ENCODE measurements around the gene RTCA. TPM values are rescaled to one million over a fixed set of nuclear protein-coding genes. Genes with fewer than 3 reads are reported as not detected.

Gene RTCA
- total and polyA plus RNA-seq, 2 experiments from 2014 or later, result 37.2 to 38.9 TPM

DNA sequence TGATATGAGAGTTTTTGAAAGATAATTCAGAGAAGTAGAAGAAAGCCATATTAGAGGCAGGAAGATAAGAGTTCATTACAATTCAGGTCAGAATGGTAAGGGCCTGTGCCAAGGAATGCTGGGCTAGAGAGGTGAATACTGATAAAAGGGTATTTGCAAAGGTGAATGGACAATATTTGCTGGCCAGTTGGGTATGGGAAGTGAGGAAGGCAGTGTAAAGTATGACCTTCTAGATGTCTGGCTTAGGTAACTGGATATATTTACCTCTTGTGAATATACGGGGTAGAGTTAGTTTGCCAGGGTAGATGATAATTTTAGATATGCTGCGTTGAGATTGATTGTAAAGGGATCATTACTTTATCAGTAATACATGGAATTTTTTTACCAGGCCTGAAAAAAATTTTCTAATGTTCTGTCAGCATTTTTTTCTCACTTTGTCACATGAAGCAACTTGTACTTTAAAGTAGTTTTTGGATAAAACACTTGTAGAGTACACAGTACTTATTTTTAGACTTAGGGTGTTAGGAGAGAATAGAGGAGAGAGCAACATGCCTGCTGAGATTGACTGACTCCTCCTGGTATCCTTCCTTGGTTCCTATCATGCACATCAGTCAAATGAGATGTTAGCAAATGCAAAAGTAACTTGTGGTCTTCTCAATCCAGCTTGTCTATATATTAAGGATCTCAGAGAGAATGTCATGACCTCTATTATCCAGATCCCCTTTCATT is 14.1 kb downstream of the RTCA start:
- no peaks in the 10 kb centered on the region for H3K27me3 ChIP-seq
- H3K4me3 ChIP-seq, result no peak overlapping the region
- H4K20me1 ChIP-seq (ENCODE audit: insufficient read depth, poor library complexity, severe bottlenecking), result peaks cover 2% of the 10 kb centered on the region
- WGBS (ENCODE audit: low lambda C conversion rate, missing lambda C conversion rate), result 93% methylated on average over 2 of the region's 2 CpGs
- H3K9me2 ChIP-seq (replicated peaks; ENCODE audit: insufficient read depth), result no peaks in the 10 kb centered on the region
- no peaks in the 10 kb centered on the region for H3K9me3 ChIP-seq (ENCODE audit: low read depth)
- no peak overlapping the region for H2AFZ ChIP-seq
- no peak for DNase-seq (ENCODE audit: low spot score)
- H3K4me1 ChIP-seq (ENCODE audit: insufficient read depth), result no peaks in the 10 kb centered on the region
- H3K4me2 ChIP-seq, result no peak overlapping the region
- TF ChIP-seq EZH2phosphoT487 (IDR thresholded peaks at IDR 0.05; ENCODE audit: low read depth, severe bottlenecking, unreplicated experiment), result no peak
- no peak for TF ChIP-seq CTCF (IDR thresholded peaks at IDR 0.05; ENCODE audit: poor library complexity)
- no peak for TF ChIP-seq EZH2 (IDR thresholded peaks at IDR 0.05; ENCODE audit: borderline replicate concordance)
- no peak overlapping the region for H3K27ac ChIP-seq
- peaks cover under 1% of the 10 kb centered on the region for H3K36me3 ChIP-seq (replicated peaks; ENCODE audit: insufficient read depth, low read depth)
- H3K79me2 ChIP-seq, result no peaks in the 10 kb centered on the region

GRCh38 chr1:100284591-100284990 is 18.6 kb downstream of the RTCA start:
- no peak for DNase-seq (ENCODE audit: low spot score)

DNA sequence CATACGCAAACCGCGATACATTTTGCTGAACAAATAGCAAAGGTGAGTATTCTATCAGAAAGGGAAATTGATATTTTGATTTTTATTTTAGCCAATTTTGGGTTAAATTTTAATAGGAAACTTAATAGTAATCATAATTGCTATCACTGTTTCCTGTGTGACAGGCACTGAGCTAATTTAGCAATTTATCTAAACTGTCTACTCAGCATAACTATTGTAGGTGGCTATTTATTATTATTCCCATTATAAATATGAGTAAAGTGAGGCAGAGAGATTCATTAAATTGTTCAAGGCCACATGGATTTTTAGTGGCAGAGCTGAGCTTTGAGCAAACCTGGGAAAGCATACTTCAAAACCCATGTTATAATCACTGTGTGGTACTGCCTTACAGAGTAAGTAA is 21.1 kb downstream of the RTCA start:
- Histone ChIP-seq H2AFZ (no peak overlapping the region), H3K36me3 (replicated peaks; ENCODE audit: insufficient read depth, low read depth) (peaks cover 6% of the 10 kb centered on the region)
- DNase-seq (ENCODE audit: low spot score), result no peak

More at GRCh38 chr1:100284591-100284990, 18.6 kb downstream of the RTCA start:
- 97% methylated on average over 5 of the region's 5 CpGs for WGBS (ENCODE audit: low lambda C conversion rate, missing lambda C conversion rate)
- Histone ChIP-seq H3K27me3 (no peaks in the 10 kb centered on the region), H3K4me3 (no peak overlapping the region), H2AFZ (no peak overlapping the region), H3K36me3 (replicated peaks; ENCODE audit: insufficient read depth, low read depth) (peaks cover 6% of the 10 kb centered on the region), H3K4me2 (no peak overlapping the region), H3K79me2 (no peaks in the 10 kb centered on the region), H3K9me3 (ENCODE audit: low read depth) (no peaks in the 10 kb centered on the region), H3K27ac (no peak overlapping the region), H4K20me1 (ENCODE audit: insufficient read depth, poor library complexity, severe bottlenecking) (peaks cover under 1% of the 10 kb centered on the region), H3K4me1 (ENCODE audit: insufficient read depth) (no peaks in the 10 kb centered on the region), H3K9me2 (replicated peaks; ENCODE audit: insufficient read depth) (no peaks in the 10 kb centered on the region)
- TF ChIP-seq EZH2 (IDR thresholded peaks at IDR 0.05; ENCODE audit: borderline replicate concordance) (no peak), CTCF (IDR thresholded peaks at IDR 0.05; ENCODE audit: poor library complexity) (no peak), EZH2phosphoT487 (IDR thresholded peaks at IDR 0.05; ENCODE audit: low read depth, severe bottlenecking, unreplicated experiment) (no peak)

More for the DNA sequence above, 21.1 kb downstream of the RTCA start:
- Histone ChIP-seq H3K9me2 (replicated peaks; ENCODE audit: insufficient read depth) (no peaks in the 10 kb centered on the region), H3K9me3 (ENCODE audit: low read depth) (no peaks in the 10 kb centered on the region), H3K4me2 (no peak overlapping the region), H4K20me1 (ENCODE audit: insufficient read depth, poor library complexity, severe bottlenecking) (no peaks in the 10 kb centered on the region), H3K79me2 (no peaks in the 10 kb centered on the region), H3K27ac (no peak overlapping the region), H3K4me3 (no peak overlapping the region), H3K4me1 (ENCODE audit: insufficient read depth) (no peaks in the 10 kb centered on the region), H3K27me3 (no peaks in the 10 kb centered on the region)
- WGBS (ENCODE audit: low lambda C conversion rate, missing lambda C conversion rate), result 100% methylated on average over 3 of the region's 3 CpGs
- TF ChIP-seq EZH2phosphoT487 (IDR thresholded peaks at IDR 0.05; ENCODE audit: low read depth, severe bottlenecking, unreplicated experiment) (no peak), CTCF (IDR thresholded peaks at IDR 0.05; ENCODE audit: poor library complexity) (no peak), EZH2 (IDR thresholded peaks at IDR 0.05; ENCODE audit: borderline replicate concordance) (no peak)
